DND-41 (cell line): ENCODE results near the gene IFI27L2.

ENCODE experiments used
- ATAC-seq: fragments of 200-7000 bp; cut with Tn5 transposase; 3 replicates; pipeline ENCODE4 v1.9.1; 2021; ENCODE audit warnings: low read depth; ENCODE audit not compliant: insufficient read depth
- DNase-seq: peaks from one replicate; pipeline ENCODE4 v3.0.0-alpha.2; 2020
- H2AFZ ChIP-seq: 2 replicates; pipeline ENCODE4 v1.6.0; 2012; ENCODE audit warnings: low read depth, low read length
- H3K27ac ChIP-seq: 2 replicates; pipeline ENCODE4 v1.5.1; 2012; ENCODE audit warnings: low read length, inconsistent platforms
- H3K27me3 ChIP-seq: fragments of 200-600 bp; sonication (generic); 2 replicates; pipeline ENCODE4 v1.6.0; 2012; ENCODE audit warnings: low read length, mild to moderate bottlenecking, inconsistent platforms; ENCODE audit not compliant: insufficient read depth, poor library complexity
- H3K36me3 ChIP-seq: 2 replicates; pipeline ENCODE4 v1.5.1; 2012; ENCODE audit warnings: low read length, inconsistent platforms; ENCODE audit not compliant: insufficient read depth
- H3K4me1 ChIP-seq: 2 replicates; pipeline ENCODE4 v1.5.1; 2012; ENCODE audit warnings: mild to moderate bottlenecking, low read length; ENCODE audit not compliant: insufficient read depth
- H3K4me2 ChIP-seq: 2 replicates; pipeline ENCODE4 v1.6.0; 2012; ENCODE audit warnings: mild to moderate bottlenecking, moderate library complexity, low read length, inconsistent platforms; ENCODE audit not compliant: insufficient read depth
- H3K4me3 ChIP-seq, 2 experiments: fragments of 200-600 bp in 1 of 2; shearing (Covaris generic) in 1 of 2; 2 replicates each; pipeline ENCODE4 v1.5.1; 2012 to 2016; ENCODE audit warnings: inconsistent platforms in 2 of 2, low read length in 2 of 2, mild to moderate bottlenecking in 2 of 2, low read depth in 1 of 2, moderate library complexity in 1 of 2
- H3K79me2 ChIP-seq: 2 replicates; pipeline ENCODE4 v1.6.0; 2012; ENCODE audit warnings: low read length, inconsistent platforms; ENCODE audit not compliant: insufficient read depth
- H3K9ac ChIP-seq: 2 replicates; pipeline ENCODE4 v1.6.0; 2012; ENCODE audit warnings: low read depth, mild to moderate bottlenecking, inconsistent platforms, low read length, moderate library complexity
- H3K9me3 ChIP-seq: 2 replicates; pipeline ENCODE4 v1.5.1; 2012; ENCODE audit warnings: low read length, moderate library complexity, mild to moderate bottlenecking, inconsistent platforms; ENCODE audit not compliant: insufficient read depth, severe bottlenecking
- H4K20me1 ChIP-seq: 2 replicates; pipeline ENCODE4 v1.6.0; 2012; ENCODE audit warnings: low read length; ENCODE audit not compliant: insufficient read depth
- CTCF ChIP-seq: IDR thresholded peaks from 2 replicates; pipeline ENCODE4 v1.5.1; 2012; ENCODE audit warnings: borderline replicate concordance, low read length, moderate library complexity, mild to moderate bottlenecking; ENCODE audit not compliant: poor library complexity, severe bottlenecking; ENCODE audit errors: extremely low read depth
- EZH2 ChIP-seq: IDR thresholded peaks from 3 replicates; pipeline ENCODE4 v1.6.1; 2012; ENCODE audit warnings: borderline replicate concordance, low read depth, mild to moderate bottlenecking, moderate library complexity, low read length, inconsistent platforms; ENCODE audit not compliant: severe bottlenecking

The IFI27L2 gene

GRCh38 chr14:94115631-94116030, 13.8 kb downstream of the IFI27L2 start:
- no peak for DNase-seq
- H2AFZ ChIP-seq = no peak overlapping the region
- no peak overlapping the region for H3K4me3 ChIP-seq
- H3K27me3 ChIP-seq = no peaks in the 10 kb centered on the region
- no peaks in the 10 kb centered on the region for H4K20me1 ChIP-seq
- ATAC-seq = no peak
- H3K4me1 ChIP-seq = no peaks in the 10 kb centered on the region
- H3K27ac ChIP-seq = no peak overlapping the region
- H3K79me2 ChIP-seq = no peaks in the 10 kb centered on the region
- H3K9ac ChIP-seq = no peak overlapping the region
- H3K9me3 ChIP-seq = peaks cover 6% of the 10 kb centered on the region
- no peaks in the 10 kb centered on the region for H3K36me3 ChIP-seq
- TF ChIP-seq CTCF = no peak
- no peak for TF ChIP-seq EZH2
- no peak overlapping the region for H3K4me2 ChIP-seq

GRCh38 chr14:94115058-94115591, 14.3 kb downstream of the IFI27L2 start:
- no peak for TF ChIP-seq EZH2
- no peak for TF ChIP-seq CTCF
- H4K20me1 ChIP-seq = no peaks in the 10 kb centered on the region
- ATAC-seq (no peak), DNase-seq (no peak)
- no peak overlapping the region for H3K4me3 ChIP-seq
- no peaks in the 10 kb centered on the region for H3K79me2 ChIP-seq
- H2AFZ ChIP-seq = no peak overlapping the region
- H3K4me1 ChIP-seq = no peaks in the 10 kb centered on the region
- H3K36me3 ChIP-seq = no peaks in the 10 kb centered on the region
- no peak overlapping the region for H3K4me2 ChIP-seq
- H3K9me3 ChIP-seq = peaks cover 4% of the 10 kb centered on the region
- H3K9ac ChIP-seq = no peak overlapping the region
- H3K27ac ChIP-seq = no peak overlapping the region
- H3K27me3 ChIP-seq = no peaks in the 10 kb centered on the region

- ATAC-seq = no peak
- DNase-seq = no peak
- no peaks in the 10 kb centered on the region for H3K36me3 ChIP-seq
- no peak overlapping the region for H2AFZ ChIP-seq
- H3K27ac ChIP-seq = no peak overlapping the region
- H4K20me1 ChIP-seq = no peaks in the 10 kb centered on the region
- no peak overlapping the region for H3K4me2 ChIP-seq
- no peak overlapping the region for H3K9ac ChIP-seq
- TF ChIP-seq EZH2 (no peak), CTCF (no peak)
- H3K4me1 ChIP-seq = no peaks in the 10 kb centered on the region
- H3K4me3 ChIP-seq = no peak overlapping the region
- no peaks in the 10 kb centered on the region for H3K27me3 ChIP-seq
- peaks cover 3% of the 10 kb centered on the region for H3K9me3 ChIP-seq
- H3K79me2 ChIP-seq = no peaks in the 10 kb centered on the region
These were observed 14.8 kb downstream of the IFI27L2 start for GRCh38 chr14:94114589-94115057.
